GM12878 (cell line): ENCODE data around the gene FAM234A. TPM values are rescaled to one million over a fixed set of nuclear protein-coding genes. Genes with fewer than 3 reads are reported as not detected.

Experiments
- ATAC-seq: fragments of 200-7000 bp; cut with Tn5 transposase; 3 replicates; pipeline ENCODE4 v1.9.1; 2020; ENCODE audit warnings: mild to moderate bottlenecking, moderate library complexity
- BruUV-seq: library from RNA; stranded (reverse); fragments of 400-500 nt; replicated peaks from 2 replicates; lab custom pipeline; 2021; lab: Mats Ljungman, UMichigan
- CTCF ChIA-PET: fragments of 300-600 bp; sonication (Branson Sonifier 250); formaldehyde crosslinking; extraction: SDS; loops from one replicate; lab custom pipeline; 2021; ENCODE audit warnings: inconsistent platforms; lab: Yijun Ruan, JAX
- POLR2A ChIA-PET: fragments of 350-600 bp; formaldehyde crosslinking; extraction: SDS; loops from one replicate; lab custom pipeline; 2021; ENCODE audit warnings: inconsistent platforms; lab: Charles Lee
- RAD21 ChIA-PET: fragments of 300-600 bp; sonication (Branson Sonifier 250); formaldehyde crosslinking; loops from one replicate; lab custom pipeline; 2023; ENCODE audit warnings: antibody characterized with exemption; ENCODE audit not compliant: unreplicated experiment; lab: Charles Lee
- SMC1A ChIA-PET: fragments of 300-600 bp; sonication (Branson Sonifier 250); formaldehyde crosslinking; loops from one replicate; lab custom pipeline; 2023; ENCODE audit not compliant: unreplicated experiment, uncharacterized antibody; lab: Charles Lee
- DNase-seq: peaks from one replicate; pipeline ENCODE4 v3.0.0-alpha.2; 2011; ENCODE audit warnings: low read depth, low spot score
- FAIRE-seq: peaks from 3 replicates; lab custom pipeline; 2011; peaks lifted over from hg19 to GRCh38; lab: Jason Lieb, UNC
- H2AFZ ChIP-seq: 2 replicates; pipeline ENCODE4 v1.6.0; 2011; ENCODE audit warnings: low read depth, low read length, control low read depth; ENCODE audit not compliant: control insufficient read depth
- H3K27ac ChIP-seq: 2 replicates; pipeline ENCODE4 v1.5.1; 2011; ENCODE audit warnings: control low read depth; ENCODE audit not compliant: control insufficient read depth, insufficient read depth
- H3K27me3 ChIP-seq, 2 experiments: replicated peaks in 1 of 2; 2 replicates each; pipeline versions ENCODE4 v1.6.0 to v1.6.1; 2011; ENCODE audit warnings: low read length in 1 of 2; ENCODE audit not compliant: control insufficient read depth in 2 of 2, insufficient read depth in 2 of 2
- H3K36me3 ChIP-seq, 2 experiments: 2 replicates each; pipeline ENCODE4 v1.5.1; 2011; ENCODE audit warnings: low read length in 1 of 2; ENCODE audit not compliant: control insufficient read depth in 2 of 2, insufficient read depth in 2 of 2
- H3K4me1 ChIP-seq: 2 replicates; pipeline ENCODE4 v1.6.1; 2011; ENCODE audit warnings: mild to moderate bottlenecking, low read length, moderate library complexity, mixed read lengths; ENCODE audit not compliant: control insufficient read depth, insufficient read depth
- H3K4me2 ChIP-seq: 2 replicates; pipeline ENCODE4 v1.6.0; 2011; ENCODE audit warnings: control low read depth; ENCODE audit not compliant: control insufficient read depth, insufficient read depth
- H3K4me3 ChIP-seq: fragments of 200-600 bp; sonication (generic); 2 replicates; pipeline ENCODE4 v1.5.1; 2016
- H3K79me2 ChIP-seq: 2 replicates; pipeline ENCODE4 v1.6.0; 2011; ENCODE audit warnings: low read length; ENCODE audit not compliant: control insufficient read depth, insufficient read depth
- H3K9ac ChIP-seq: 2 replicates; pipeline ENCODE4 v1.8.0; 2011; ENCODE audit warnings: low read length, control low read depth, mixed read lengths; ENCODE audit not compliant: control insufficient read depth, insufficient read depth
- H3K9me3 ChIP-seq: replicated peaks from 3 replicates; pipeline ENCODE4 v1.5.1; 2011; ENCODE audit warnings: mild to moderate bottlenecking, low read length; ENCODE audit not compliant: control insufficient read depth, insufficient read depth
- H4K20me1 ChIP-seq: 2 replicates; pipeline ENCODE4 v1.6.0; 2011; ENCODE audit not compliant: control insufficient read depth, insufficient read depth
- ATF2 ChIP-seq: IDR thresholded peaks from 2 replicates; pipeline ENCODE4 v1.6.1; 2012; ENCODE audit warnings: low read length, inconsistent platforms
- ETV6 ChIP-seq, 2 experiments: fragments of 450-650 bp in 1 of 2; IDR thresholded peaks in 1 of 2; conservative IDR thresholded peaks in 1 of 2; 2 replicates each; pipeline ENCODE4 v1.6.1; 2014; ENCODE audit warnings: antibody characterized with exemption in 1 of 2, borderline replicate concordance in 1 of 2, low read depth in 1 of 2, mild to moderate bottlenecking in 1 of 2, moderate library complexity in 1 of 2
- FOXK2 ChIP-seq: fragments of 450-650 bp; IDR thresholded peaks from 2 replicates; pipeline ENCODE4 v1.6.1; 2017; ENCODE audit warnings: mild to moderate bottlenecking, moderate library complexity
- HDAC2 ChIP-seq: fragments of 200-600 bp; sonication (generic); IDR thresholded peaks from 2 replicates; pipeline ENCODE4 v1.6.1; 2017
- KDM1A ChIP-seq: fragments of 200-600 bp; sonication (generic); IDR thresholded peaks from 2 replicates; pipeline ENCODE4 v1.6.1; 2016; ENCODE audit warnings: borderline replicate concordance
- PRDM15 ChIP-seq: fragments of 450-650 bp; formaldehyde crosslinking; IDR thresholded peaks from 2 replicates; pipeline ENCODE4 v1.4.0; 2020; ENCODE audit warnings: mild to moderate bottlenecking, moderate library complexity
- RBBP5 ChIP-seq: fragments of 200-600 bp; sonication (generic); conservative IDR thresholded peaks from 2 replicates; pipeline ENCODE4 v1.6.1; 2016
- TAF1 ChIP-seq: IDR thresholded peaks from 2 replicates; pipeline ENCODE4 v1.6.1; 2011; ENCODE audit warnings: mild to moderate bottlenecking, low read depth, low read length, borderline replicate concordance
- TBL1XR1 ChIP-seq: IDR thresholded peaks from 2 replicates; pipeline ENCODE4 v1.6.1; 2012; ENCODE audit warnings: low read depth, low read length, improper control_type of control experiment
- WGBS: methylation state at CpG from one replicate; pipeline ENCODE4 v1.1.6; 2016; ENCODE audit warnings: low lambda C conversion rate; ENCODE audit not compliant: insufficient replicate concordance, insufficient coverage; ENCODE audit errors: missing lambda C conversion rate; 5-methylcytosine and 5-hydroxymethylcytosine counted together
- in situ Hi-C: fragments of 300-500 bp; cut with MboI; formaldehyde crosslinking; loops from 9 replicates; pipeline ENCODE4 v1.14.3; 2018; ENCODE audit warnings: mixed read lengths
- intact Hi-C: fragments of 100-400 bp; cut with micrococcal nuclease; formaldehyde crosslinking; loops from one replicate; pipeline ENCODE4 v1.14.2; 2022; ENCODE audit not compliant: unreplicated experiment
- polyA plus RNA-seq, 11 experiments: library from polyadenylated mRNA; depleted of rRNA in 4 of 11; unstranded in 6 of 11; stranded (reverse) in 5 of 11; fragments of >200 nt; fragmentation: Nextera tagmentation in 4 of 11; fragmentation: Illumina TruSeq in 1 of 11; extraction: Ambion mirVana in 4 of 11; extraction: Trizol in 1 of 11; gene quantifications; 1 replicate in 1 of 11; 2 replicates in 10 of 11; pipeline versions ENCODE4 v1.2.1 to v1.2.3, GENCODE V29; 2011 to 2016; ENCODE audit warnings: inconsistent platforms in 2 of 11, missing spikeins in 2 of 11, low read depth in 1 of 11
- total RNA-seq, 4 experiments: library from RNA; depleted of rRNA in 3 of 4; stranded (reverse); fragments of >200 nt in 3 of 4; fragmentation: Illumina TruSeq in 1 of 4; extraction: Trizol in 1 of 4; gene quantifications; 2 replicates each; pipeline versions ENCODE4 v1.2.1 to v1.2.3, GENCODE V29; 2013 to 2021
- TF ChIP-seq, protein P1 (sequence below): IDR thresholded peaks from 2 replicates; pipeline ENCODE4 v1.6.1; 2011; ENCODE audit warnings: borderline replicate concordance, low read depth, mild to moderate bottlenecking, moderate library complexity, mixed read lengths, low read length; ENCODE audit not compliant: insufficient read depth; ENCODE audit errors: extremely low read length

FAM234A gene
- total and polyA plus RNA-seq, 10 of the 15 experiments (the other 5 are each of a cell fraction or from before 2014, with no cell fraction given): 1.6 to 37.6 (median 17.3) TPM

DNA sequence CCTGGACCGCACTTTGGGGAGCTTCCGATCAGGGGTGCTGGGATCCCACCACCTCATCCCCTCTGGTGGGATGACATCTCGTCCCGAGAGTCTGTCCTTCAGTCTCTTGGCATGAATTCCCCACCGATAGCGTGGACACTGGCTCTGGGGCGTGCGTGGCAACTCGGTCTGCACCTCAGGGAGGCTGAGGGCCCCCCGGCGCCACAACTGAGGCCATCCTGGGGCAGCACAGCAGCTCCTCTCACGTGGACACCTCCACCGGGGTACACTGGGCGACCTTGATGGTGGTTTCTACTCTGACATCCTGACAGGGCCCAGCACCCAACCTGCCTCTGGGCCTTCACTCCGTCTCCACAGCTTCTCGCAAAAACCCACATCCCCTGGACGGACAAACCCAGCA, 56.9 kb downstream of the FAM234A start (continued):
- TF ChIP-seq ATF2 (no peak), KDM1A (no peak), TAF1 (no peak)

GRCh38 chr16:293043-293775, 58.6 kb downstream of the FAM234A start:
- Histone ChIP-seq H4K20me1 (no peaks in the 10 kb centered on the region), H3K9ac (no peak overlapping the region), H3K36me3 (peaks cover 0 to 9% of the 10 kb centered on the region in 2 experiments; a peak in 2 of 4 replicates), H3K4me2 (no peak overlapping the region), H3K4me3 (no peak overlapping the region), H3K27ac (no peak overlapping the region), H3K4me1 (no peaks in the 10 kb centered on the region), H3K27me3 (no peaks in the 10 kb centered on the region), H2AFZ (no peak overlapping the region), H3K79me2 (no peaks in the 10 kb centered on the region), H3K9me3 (no peaks in the 10 kb centered on the region)
- ATAC-seq (no peak), FAIRE-seq (no peak), DNase-seq (no peak)
- 91% methylated on average over 22 of the region's 32 CpGs for WGBS
- TF ChIP-seq RBBP5 (no peak), PRDM15 (CRISPR knock-in tag) (no peak), ETV6 (conservative IDR thresholded peaks at IDR 0.05 in 1 of 2, IDR thresholded peaks at IDR 0.05 in 1 of 2; ENCODE audit: borderline replicate concordance in 1 of 2, low read depth in 1 of 2) (no peak), HDAC2 (no peak), FOXK2 (no peak), TBL1XR1 (no peak)
- TF ChIP-seq, protein P1, sequence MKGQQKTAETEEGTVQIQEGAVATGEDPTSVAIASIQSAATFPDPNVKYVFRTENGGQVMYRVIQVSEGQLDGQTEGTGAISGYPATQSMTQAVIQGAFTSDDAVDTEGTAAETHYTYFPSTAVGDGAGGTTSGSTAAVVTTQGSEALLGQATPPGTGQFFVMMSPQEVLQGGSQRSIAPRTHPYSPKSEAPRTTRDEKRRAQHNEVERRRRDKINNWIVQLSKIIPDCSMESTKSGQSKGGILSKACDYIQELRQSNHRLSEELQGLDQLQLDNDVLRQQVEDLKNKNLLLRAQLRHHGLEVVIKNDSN: no peak
- RAD21 ChIA-PET: no interaction called here
- SMC1A ChIA-PET: no interaction called here
- POLR2A ChIA-PET: no interaction called here
- intact Hi-C loops: no loop called here
- CTCF ChIA-PET: no interaction called here
- in situ Hi-C loops: no loop called here
- no TSS peak for BruUV-seq
